Stimulated activated CD8-positive, alpha-beta memory T cell treated with anti-CD3 and anti-CD28 coated beads, Interleukin-4, amount 100 ng/mL, for 4 hours (primary cell): Measurements from ENCODE around the gene ZDHHC19.
A peak's percentile ranks its signal among the peaks of the same experiment; 100 is the strongest.
"Not testable (repeated sequence)": the region's sequence is repeated elsewhere in the genome, so short reads cannot be mapped to it uniquely, and the experiment has no call there.

Experiments used
- DNase-seq, 2 donors: peaks; one replicate each; pipeline ENCODE4 v3.0.0-alpha.2; 2020; ENCODE audit warnings: low read depth in 2 of 2, low spot score in 1 of 2

Gene ZDHHC19

DNA sequence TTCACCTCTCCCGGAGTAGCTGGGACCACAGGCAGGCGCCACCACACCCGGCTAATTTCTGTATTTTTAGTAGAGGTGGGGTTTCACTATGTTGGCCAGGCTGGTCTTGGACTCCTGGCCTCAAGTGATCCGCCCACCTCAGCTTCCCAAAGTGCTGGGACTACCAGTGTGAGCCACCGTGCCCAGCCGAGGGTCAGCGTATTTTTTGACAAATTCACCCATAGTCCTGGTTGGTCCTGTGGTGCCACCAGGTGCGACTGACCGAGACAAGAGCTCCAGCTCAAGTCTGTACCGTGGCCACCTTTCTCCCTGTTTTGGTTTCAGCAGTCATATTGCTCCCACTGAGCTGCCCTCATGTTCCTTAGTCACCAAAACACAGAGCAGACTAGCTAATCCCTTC, 13.9 kb upstream of the ZDHHC19 start:
- no peak for DNase-seq

- no peak for DNase-seq
Measured at GRCh38 chr3:196222876-196223595, 11.8 kb upstream of the ZDHHC19 start.

DNA sequence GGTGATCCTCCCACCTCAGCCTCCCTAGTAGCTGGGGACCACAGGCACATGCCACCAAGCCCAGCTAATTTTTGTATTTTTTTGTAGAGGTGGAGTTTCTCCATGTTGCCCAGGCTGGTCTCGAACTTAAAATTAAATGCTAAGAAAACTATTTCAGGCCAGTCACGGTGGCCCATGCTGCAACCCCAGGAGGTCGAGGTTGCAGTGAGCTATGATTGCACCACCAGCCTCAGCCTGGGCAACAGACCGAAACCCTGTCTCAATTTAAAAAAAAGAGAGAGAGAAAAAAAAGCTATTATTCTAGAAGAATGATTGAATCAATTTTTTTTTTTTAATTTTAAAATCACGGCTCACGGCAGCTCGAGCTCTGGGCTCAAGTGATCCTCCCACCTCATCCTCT, 9.8 kb upstream of the ZDHHC19 start:
- no peak for DNase-seq

GRCh38 chr3:196220587-196220986, 9.4 kb upstream of the ZDHHC19 start:
- no peak for DNase-seq

- no peak for DNase-seq
Measured at GRCh38 chr3:196219970-196220311, 8.7 kb upstream of the ZDHHC19 start.

GRCh38 chr3:196219194-196219969, 8.2 kb upstream of the ZDHHC19 start:
- peak; percentile 18 to 28 for DNase-seq

GRCh38 chr3:196218155-196218712, 7.0 kb upstream of the ZDHHC19 start:
- no peak for DNase-seq

DNA sequence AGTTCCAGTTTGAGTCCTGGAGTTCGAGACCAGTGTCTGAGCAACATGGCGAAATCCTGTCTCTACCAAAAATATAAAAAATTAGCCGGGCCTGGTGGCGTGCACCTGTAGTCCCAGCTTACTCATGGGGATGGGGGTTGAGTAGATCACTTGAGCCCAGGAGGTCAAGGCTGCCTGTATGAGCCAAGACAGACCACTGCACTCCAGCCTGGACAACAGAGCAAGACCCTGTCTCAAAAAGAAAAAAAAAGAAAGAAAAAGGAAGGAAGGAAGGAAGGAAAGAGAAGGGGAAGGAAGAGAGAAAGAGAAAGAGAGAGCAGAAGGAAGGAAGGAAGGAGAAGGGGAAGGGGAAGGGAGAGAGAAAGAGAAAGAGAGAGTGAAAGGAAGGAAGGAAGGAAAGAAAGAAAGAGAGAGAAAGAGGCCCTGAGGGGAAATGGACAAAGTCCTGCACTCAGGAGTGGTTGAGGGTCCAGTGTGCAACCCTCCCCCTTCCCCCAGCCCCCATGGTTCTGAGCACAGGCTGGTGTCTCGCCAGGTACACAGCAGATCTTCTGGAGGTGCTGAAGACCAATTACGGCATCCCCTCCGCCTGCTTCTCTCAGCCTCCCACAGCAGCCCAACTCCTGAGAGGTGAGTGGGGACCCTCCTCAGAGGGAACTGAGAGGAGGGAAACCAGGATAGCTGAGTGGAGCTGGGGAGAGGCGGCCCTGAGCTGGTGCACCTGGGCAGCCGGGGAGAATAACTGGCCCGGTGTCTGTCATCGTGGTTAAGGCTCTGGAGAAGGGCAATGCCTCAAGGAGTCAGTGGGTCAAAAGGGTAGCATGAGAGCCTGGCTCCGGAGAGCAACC, 6.3 kb upstream of the ZDHHC19 start:
- DNase-seq: no peak

- DNase-seq: no peak
Measured at GRCh38 chr3:196216681-196217211, 5.5 kb upstream of the ZDHHC19 start.

GRCh38 chr3:196216089-196216564, 4.9 kb upstream of the ZDHHC19 start, which contains the start of gene SLC51A:
SLC51A (plus strand) TSS chr3:196216534; CDS start chr3:196216713, 179 bp downstream.
- DNase-seq: no peak

DNA sequence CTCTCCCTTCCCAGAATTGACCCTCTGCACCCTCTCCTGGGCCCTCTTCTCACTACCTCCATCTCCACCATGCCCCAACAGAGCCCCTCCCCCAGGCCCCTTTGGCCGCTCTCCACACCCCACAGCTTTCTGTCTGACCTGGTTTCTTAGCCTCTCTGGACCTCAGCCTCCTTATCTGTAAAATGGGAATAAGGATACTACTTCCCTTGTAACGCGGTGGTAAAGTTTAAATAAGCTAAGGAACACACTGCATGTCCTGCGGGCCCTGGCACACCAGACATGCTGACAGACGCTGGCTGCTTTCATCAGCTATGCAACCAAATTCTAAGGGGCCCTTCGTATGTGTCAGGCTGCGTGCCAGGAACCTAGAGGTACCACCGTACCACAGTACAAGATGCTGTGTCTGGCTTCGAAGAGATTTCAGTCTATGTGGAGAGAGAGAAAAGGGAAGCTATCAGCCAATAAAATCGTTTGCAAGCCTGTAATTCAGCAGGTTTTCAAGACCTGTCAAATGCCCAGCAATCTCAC, 4.4 kb upstream of the ZDHHC19 start:
- no peak for DNase-seq

DNA sequence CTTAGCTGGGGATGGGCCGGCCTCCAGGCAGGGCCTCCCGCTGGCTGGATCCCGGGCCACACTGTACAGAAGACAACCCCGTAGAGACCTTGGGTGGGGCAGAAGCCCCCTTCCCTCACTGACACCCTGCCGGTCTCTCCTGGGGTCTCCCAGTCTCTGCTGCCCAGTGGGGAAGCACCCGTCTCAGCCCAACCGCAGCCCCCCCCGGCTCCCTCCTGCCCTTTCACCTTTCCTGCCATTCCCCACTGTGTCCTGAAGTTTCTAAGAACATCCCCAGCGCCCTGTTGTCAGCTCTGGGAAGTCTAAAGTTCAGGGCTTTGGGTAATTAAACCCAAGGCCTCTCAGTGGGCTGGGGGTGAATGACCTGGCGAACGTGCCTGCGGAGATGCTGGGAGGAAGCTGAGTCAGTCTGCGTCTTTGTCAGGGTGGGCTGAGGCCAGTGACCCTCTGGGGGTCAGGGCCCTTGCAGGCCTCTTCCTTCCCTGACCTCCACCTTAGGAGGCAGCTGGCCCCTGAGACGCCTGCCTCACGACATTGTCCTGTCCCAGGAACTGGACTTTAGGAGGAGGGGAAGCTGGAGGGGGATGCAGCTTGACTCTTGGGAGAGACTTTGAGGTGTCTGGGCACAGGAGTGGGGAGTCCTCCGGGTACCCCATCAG, 3.7 kb upstream of the ZDHHC19 start:
- DNase-seq: no peak

DNA sequence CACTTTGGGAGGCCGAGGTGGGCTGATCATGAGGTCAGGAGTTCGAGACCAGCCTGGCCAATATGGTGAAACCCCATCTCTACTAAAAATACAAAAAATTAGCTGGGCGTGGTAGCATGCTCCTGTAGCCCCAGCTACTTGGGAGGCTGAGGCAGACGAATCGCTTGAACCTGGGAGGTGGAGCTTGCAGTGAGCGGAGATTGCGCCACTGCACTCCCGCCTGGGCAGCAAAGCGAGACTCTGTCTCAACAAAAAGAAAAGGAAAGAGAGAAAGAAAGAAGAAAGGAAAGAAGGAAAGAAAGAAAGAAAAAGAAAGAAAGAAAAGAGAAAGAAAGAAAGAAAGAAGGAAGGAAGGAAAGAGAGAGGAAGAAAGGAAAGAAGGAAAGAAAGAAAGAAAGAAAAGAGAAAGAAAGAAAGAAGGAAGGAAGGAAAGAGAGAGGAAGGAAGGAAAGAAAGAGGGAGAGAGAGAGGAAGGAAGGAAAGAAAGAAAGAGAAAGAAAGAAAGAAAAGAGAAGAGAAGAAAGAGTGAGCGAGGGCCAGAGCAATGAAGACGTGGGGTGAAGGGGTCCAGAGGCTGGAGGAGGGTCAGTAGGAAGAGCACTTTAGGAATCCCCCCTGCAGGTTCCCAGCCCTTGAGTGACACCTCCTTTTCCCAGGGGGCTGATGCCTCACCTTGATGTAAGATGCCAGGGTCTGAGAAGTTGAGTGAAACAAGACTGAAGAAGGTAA, 1.1 kb downstream of the ZDHHC19 start:
- not testable (repeated sequence) for DNase-seq

DNA sequence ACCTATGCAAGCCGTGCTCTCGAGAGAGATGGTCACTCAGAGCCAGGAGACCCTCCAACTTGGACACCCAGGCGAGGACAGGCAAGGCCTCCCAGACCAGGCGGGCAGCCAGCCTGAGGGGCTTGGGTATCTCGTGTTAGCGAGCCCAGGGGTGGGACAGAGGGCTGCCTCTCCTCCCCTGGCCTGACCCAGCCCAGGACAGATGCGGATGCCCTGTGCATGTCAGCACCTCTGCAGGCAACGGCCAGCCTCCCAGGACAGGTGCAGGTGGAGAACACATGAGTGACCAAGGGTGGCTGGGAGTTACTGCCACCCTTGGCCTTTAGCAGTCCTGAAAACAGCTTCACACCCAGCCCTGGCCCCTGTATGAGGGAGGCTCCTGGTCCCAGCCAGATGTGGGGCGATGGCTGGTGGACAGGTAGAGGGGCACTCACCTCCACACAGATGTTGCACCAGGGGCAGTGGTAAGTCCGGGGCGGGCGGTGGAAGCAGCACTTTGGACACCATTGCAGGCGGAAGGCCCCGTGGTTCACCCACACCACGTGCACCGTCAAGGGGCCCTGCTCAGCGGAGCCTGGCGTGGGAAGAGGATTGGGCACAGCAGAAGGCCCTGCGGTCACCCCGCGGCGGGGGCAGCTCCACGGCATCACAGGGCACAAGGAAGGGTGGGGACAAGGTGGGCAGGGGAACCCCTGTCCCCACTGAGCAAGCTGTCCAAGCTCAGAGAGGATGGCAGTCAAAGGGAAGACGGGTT, 2.1 kb downstream of the ZDHHC19 start:
- DNase-seq: no peak

GRCh38 chr3:196207833-196208607, 3.2 kb downstream of the ZDHHC19 start:
- peak in 1 of 2 donors; percentile 23 for DNase-seq

DNA sequence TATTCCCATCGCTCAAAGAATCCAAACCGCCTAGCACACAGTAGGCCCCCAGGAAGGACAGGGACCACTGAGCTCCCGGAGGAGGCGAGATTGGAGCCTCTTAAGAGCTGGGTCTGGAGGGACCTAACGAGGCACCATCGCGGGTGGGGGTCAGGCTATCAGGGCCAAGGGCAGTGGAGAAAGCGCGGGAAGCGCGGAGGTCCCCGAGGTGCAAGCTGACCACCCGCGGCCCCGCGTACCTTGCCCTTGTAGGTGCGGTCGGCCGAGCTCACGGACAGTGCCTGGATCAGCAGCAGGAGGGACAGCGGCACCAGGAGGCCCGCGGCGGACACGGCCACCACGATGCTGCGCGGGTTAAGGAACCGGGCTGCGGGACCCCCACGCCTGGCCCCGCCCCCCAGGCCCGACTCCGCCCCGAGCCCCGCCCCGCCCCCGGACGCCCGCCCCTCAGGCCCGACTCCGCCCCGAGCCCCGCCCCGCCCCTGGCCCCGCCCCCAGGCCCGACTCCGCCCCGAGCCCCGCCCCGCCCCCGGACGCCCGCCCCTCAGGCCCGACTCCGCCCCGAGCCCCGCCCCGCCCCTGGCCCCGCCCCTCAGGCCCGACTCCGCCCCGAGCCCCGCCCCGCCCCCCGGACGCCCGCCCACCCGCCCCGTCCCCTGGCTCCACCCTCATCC, 3.9 kb downstream of the ZDHHC19 start:
- DNase-seq: no peak

DNA sequence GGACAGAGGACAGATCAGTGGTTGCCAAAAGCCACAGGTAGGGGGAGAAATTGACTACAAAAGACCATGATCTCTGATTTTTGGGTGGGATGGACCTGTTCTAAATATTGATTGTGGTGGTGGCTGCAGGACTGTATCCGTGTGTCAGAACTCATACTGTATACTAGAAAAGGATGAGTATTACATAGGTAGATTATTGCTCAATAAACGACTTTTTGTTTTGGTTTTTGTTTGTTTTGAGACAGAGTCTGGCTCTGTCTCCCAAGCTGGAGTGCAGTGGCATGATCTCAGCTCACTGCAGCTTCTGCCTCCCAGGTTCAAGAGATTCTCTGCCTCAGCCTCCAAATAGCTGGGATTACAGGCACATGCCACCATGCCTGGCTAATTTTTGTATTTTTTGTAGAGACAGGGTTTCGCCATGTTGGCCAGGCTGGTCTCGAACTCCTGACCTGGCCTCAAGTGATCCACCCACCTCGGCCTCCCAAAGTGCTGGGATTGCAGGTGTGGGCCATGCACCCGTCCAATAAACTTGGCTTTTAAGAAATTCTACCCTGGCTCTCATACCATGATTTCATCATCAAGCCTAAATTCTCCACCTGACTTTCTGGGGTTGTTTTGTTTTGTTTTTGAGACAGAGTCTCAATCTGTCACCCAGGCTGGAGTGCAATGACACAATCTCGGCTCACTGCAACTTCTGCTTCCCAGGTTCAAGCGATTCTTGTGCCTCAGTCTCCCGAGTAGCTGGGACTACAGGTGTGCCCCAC, 5.6 kb downstream of the ZDHHC19 start:
- DNase-seq: not testable (repeated sequence)
